Testis (tissue), 3 donors: ENCODE data around the gene MSRB3. TPM values are rescaled to one million over a fixed set of nuclear protein-coding genes. Genes with fewer than 3 reads are reported as not detected.

Experiments used
- DNase-seq: peaks from one replicate; pipeline ENCODE4 v3.0.0-alpha.2; 2019
- H3K27ac ChIP-seq, 2 donors: fragments of 200-600 bp; sonication (generic); one replicate each; pipeline ENCODE4 v1.5.1; 2019
- H3K27me3 ChIP-seq: fragments of 200-600 bp; sonication (generic); one replicate; pipeline ENCODE4 v1.5.1; 2019
- H3K36me3 ChIP-seq: fragments of 200-600 bp; sonication (generic); one replicate; pipeline ENCODE4 v1.5.1; 2017; ENCODE audit warnings: low read depth; ENCODE audit errors: missing control alignments
- H3K4me1 ChIP-seq: fragments of 200-600 bp; sonication (generic); one replicate; pipeline ENCODE4 v1.5.1; 2019
- H3K4me3 ChIP-seq, 2 donors: fragments of 200-600 bp; sonication (generic); one replicate each; pipeline ENCODE4 v1.5.1; 2017 to 2019
- H3K9me3 ChIP-seq: fragments of 200-600 bp; sonication (generic); one replicate; pipeline ENCODE4 v1.5.1; 2017
- POLR2A ChIP-seq: fragments of 450-650 bp; IDR thresholded peaks from one replicate; pipeline ENCODE4 v1.6.1; 2017; ENCODE audit warnings: antibody characterized with exemption, mild to moderate bottlenecking, moderate library complexity
- WGBS, 2 donors: methylation state at CpG; one replicate each; pipeline ENCODE4 v1.1.5; 2018; 5-methylcytosine and 5-hydroxymethylcytosine counted together
- intact Hi-C: fragments of 100-400 bp; cut with DNase I; formaldehyde crosslinking; loops from one replicate; pipeline ENCODE4 v1.15.1; 2023; ENCODE audit warnings: low total_unique reads
- polyA plus RNA-seq: library from polyadenylated mRNA; stranded (reverse); fragments of 350-450 nt; fragmentation: Illumina TruSeq; extraction: RNeasy Lipid Tissue Mini Kit (QIAGEN cat#74804); gene quantifications from one replicate; pipeline ENCODE4 v1.2.3, GENCODE V29; 2014; ENCODE audit warnings: low read depth, low replicate concordance; ENCODE audit not compliant: insufficient read depth
- total RNA-seq, 2 donors: library from RNA; depleted of rRNA; stranded (reverse); fragments of >200 nt; gene quantifications; one replicate each; pipeline ENCODE4 v1.2.3, GENCODE V29; 2016
- TF ChIP-seq, protein P1 (sequence below), 3 experiments: fragments of 450-650 bp in 2 of 3; fragments of 200-600 bp in 1 of 3; sonication (generic) in 1 of 3; IDR thresholded peaks; one replicate each; pipeline ENCODE4 v1.5.1; 2016 to 2019; ENCODE audit warnings: antibody characterized with exemption in 3 of 3, mild to moderate bottlenecking in 2 of 3, moderate library complexity in 1 of 3

Gene MSRB3
- total and polyA plus RNA-seq, 3 donors from 2014 or later: 15.1 to 20.0 (median 17.2) TPM

DNA sequence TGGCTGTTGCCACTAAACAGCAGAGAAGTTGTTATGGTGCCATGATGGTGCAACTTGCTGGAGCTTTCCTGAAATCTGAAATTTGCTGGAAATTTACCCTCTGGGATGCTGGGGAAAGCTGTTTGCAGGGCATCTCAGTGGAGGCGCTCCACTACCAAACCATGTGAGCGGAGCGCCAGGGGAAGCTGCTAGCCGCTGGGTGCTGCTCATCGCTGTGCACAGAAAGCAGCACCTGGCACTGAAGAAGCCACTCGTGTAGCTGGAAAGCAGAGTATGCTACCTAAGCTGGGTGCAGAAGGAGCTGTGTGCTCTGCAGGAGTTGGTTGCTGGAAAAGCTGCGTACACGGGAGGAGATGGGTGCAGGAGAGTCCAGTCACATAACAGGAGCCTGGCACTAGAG lies 53.0 kb downstream of the MSRB3 start:
- WGBS, 2 donors: 92 to 97% methylated on average over 7 to 8 of the region's 8 CpGs
- Histone ChIP-seq H3K27me3 (no peaks in the 10 kb centered on the region), H3K36me3 (no peaks in the 10 kb centered on the region), H3K27ac (no peak overlapping the region), H3K4me3 (no peak overlapping the region), H3K9me3 (no peaks in the 10 kb centered on the region), H3K4me1 (no peaks in the 10 kb centered on the region)
- no peak for DNase-seq
- no peak for TF ChIP-seq POLR2A
- TF ChIP-seq, protein P1, sequence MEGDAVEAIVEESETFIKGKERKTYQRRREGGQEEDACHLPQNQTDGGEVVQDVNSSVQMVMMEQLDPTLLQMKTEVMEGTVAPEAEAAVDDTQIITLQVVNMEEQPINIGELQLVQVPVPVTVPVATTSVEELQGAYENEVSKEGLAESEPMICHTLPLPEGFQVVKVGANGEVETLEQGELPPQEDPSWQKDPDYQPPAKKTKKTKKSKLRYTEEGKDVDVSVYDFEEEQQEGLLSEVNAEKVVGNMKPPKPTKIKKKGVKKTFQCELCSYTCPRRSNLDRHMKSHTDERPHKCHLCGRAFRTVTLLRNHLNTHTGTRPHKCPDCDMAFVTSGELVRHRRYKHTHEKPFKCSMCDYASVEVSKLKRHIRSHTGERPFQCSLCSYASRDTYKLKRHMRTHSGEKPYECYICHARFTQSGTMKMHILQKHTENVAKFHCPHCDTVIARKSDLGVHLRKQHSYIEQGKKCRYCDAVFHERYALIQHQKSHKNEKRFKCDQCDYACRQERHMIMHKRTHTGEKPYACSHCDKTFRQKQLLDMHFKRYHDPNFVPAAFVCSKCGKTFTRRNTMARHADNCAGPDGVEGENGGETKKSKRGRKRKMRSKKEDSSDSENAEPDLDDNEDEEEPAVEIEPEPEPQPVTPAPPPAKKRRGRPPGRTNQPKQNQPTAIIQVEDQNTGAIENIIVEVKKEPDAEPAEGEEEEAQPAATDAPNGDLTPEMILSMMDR (IDR thresholded peaks at IDR 0.05): no peak
- intact Hi-C loops: no loop called here

DNA sequence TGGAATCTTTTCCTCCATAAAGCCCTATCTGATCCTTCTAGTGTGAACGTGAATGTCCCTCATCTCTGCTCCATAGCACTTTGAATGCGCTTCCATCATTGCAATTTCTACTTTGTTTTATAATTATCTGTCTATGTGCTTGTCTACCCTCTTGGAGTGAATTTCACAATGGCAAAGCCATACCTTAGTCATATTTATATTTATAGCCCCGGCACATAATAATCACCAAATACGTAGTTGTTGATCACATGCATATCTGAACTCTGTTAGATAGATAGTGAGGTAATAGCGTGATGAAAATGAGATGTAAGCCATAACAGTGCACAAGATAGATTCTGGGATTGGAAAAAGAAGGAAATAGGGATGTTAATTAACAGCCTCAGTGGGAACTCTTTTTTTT lies 55.2 kb downstream of the MSRB3 start:
- Histone ChIP-seq H3K27ac (no peak overlapping the region), H3K36me3 (no peaks in the 10 kb centered on the region), H3K9me3 (no peaks in the 10 kb centered on the region), H3K4me3 (no peak overlapping the region), H3K27me3 (no peaks in the 10 kb centered on the region), H3K4me1 (no peaks in the 10 kb centered on the region)
- intact Hi-C loops: no loop called here
- WGBS, 2 donors: 96 to 97% methylated on average over 5 of the region's 5 CpGs
- no peak for DNase-seq
- TF ChIP-seq, protein P1 (IDR thresholded peaks at IDR 0.05): no peak
- TF ChIP-seq POLR2A: no peak

DNA sequence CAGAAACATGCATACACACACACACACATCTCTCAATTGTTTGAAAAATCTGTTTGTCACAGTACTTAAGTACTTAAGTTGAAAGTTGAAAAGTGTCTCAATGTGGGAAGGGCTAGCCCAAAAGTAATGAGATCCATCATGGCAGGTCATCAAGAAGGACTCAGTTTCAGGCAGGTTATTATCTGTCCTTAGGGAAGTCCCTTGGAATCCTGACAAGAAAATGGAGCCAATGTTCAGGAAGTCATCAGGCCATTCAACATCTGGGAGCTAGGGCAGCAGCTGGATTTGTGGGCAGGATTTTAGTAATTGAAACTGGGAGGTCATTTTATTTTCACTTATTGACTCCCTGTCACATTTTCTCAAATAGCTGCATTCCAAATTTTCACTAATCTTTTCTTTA lies 56.0 kb downstream of the MSRB3 start:
- Histone ChIP-seq H3K36me3 (no peaks in the 10 kb centered on the region), H3K9me3 (no peaks in the 10 kb centered on the region), H3K4me1 (no peaks in the 10 kb centered on the region), H3K4me3 (no peak overlapping the region), H3K27me3 (no peaks in the 10 kb centered on the region), H3K27ac (no peak overlapping the region)
- no peak for TF ChIP-seq POLR2A
- TF ChIP-seq, protein P1 (IDR thresholded peaks at IDR 0.05): no peak
- intact Hi-C loops: no loop called here
- no peak for DNase-seq

DNA sequence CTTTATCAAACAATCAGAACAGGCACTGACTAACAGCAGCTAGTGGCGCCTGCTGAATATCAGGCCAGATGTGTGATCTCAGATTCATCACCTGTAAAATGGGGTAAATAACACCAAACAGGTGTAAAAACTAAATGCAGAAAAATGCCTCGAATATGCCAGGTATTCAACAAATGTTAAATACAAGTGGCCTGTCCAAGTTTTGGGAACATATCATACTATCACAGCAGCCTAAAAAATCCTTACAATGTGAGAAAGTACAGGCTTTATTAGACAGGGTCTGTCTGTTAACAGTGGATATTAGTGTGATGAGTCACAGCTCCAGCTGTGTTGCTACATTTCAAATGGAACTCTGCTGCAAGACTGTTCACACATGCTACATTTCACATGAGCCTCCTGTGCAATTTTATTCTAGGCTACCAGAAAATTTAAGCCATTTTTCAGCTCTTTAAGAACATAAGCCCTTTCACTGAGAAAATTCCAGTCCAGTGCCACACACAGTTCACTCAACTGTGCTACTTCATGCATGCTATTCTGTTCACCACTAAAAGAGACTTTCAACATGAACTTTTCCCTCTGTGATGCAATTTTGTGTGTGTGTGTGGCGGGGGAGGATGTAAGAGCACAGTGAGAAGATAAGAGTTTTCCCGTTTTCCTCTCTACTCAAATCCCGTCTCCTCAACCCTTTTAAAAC lies 56.7 kb downstream of the MSRB3 start:
- H3K36me3 ChIP-seq: no peaks in the 10 kb centered on the region
- H3K27ac ChIP-seq: no peak overlapping the region
- no peaks in the 10 kb centered on the region for H3K9me3 ChIP-seq
- no peaks in the 10 kb centered on the region for H3K27me3 ChIP-seq
- DNase-seq: no peak
- no peak overlapping the region for H3K4me3 ChIP-seq
- no peaks in the 10 kb centered on the region for H3K4me1 ChIP-seq
- intact Hi-C loops: no loop called here
- WGBS, 2 donors: 58 to 68% methylated on average over 5 of the region's 5 CpGs
- no peak for TF ChIP-seq POLR2A
- TF ChIP-seq, protein P1 (IDR thresholded peaks at IDR 0.05): no peak

DNA sequence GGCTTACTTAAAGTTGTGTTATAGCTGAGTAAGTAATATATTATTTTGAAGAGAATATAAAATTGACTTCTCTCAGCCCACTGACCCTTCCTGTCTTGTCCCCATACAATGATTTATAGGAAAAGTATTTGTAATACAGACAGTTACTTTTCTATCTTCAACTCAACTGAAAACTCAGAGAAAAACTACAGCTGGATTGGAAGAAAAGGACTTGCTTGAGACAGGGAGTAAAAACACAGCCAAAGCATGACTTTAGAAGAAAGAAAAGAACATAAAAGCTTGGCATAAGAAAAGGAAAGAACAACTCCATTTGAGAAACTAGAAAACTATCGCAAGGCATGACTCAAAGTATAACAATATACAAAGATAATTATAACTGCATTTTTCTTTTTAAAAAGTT lies 57.5 kb downstream of the MSRB3 start:
- DNase-seq: no peak
- 73 to 81% methylated on average over 1 of the region's 1 CpG for WGBS, 2 donors
- intact Hi-C loops: no loop called here
- TF ChIP-seq, protein P1 (IDR thresholded peaks at IDR 0.05): no peak
- no peak for TF ChIP-seq POLR2A
- no peak overlapping the region for H3K27ac ChIP-seq
- no peak overlapping the region for H3K4me3 ChIP-seq
- no peaks in the 10 kb centered on the region for H3K36me3 ChIP-seq
- H3K27me3 ChIP-seq: no peaks in the 10 kb centered on the region
- no peaks in the 10 kb centered on the region for H3K4me1 ChIP-seq
- H3K9me3 ChIP-seq: no peaks in the 10 kb centered on the region
